GM12891 (cell line): ENCODE data around the gene ZNF165.
"Not testable (repeated sequence)": the region's sequence is repeated elsewhere in the genome, so short reads cannot be mapped to it uniquely, and the experiment has no call there.

Source experiments
- DNase-seq: peaks from one replicate; pipeline ENCODE4 v3.0.0; 2011; ENCODE audit warnings: low spot score; ENCODE audit not compliant: insufficient read length
- FAIRE-seq: peaks from 2 replicates; lab custom pipeline; 2011; peaks lifted over from hg19 to GRCh38; lab: Jason Lieb, UNC
- PAX5 ChIP-seq: IDR thresholded peaks from 2 replicates; pipeline ENCODE4 v1.6.1; 2011; ENCODE audit warnings: low read length, moderate library complexity, mild to moderate bottlenecking; ENCODE audit not compliant: insufficient read depth, severe bottlenecking
- POLR2A ChIP-seq: IDR thresholded peaks from 2 replicates; pipeline ENCODE4 v1.6.1; 2011; ENCODE audit warnings: low read depth, low read length, control low read depth
- POLR2AphosphoS5 ChIP-seq: IDR thresholded peaks from 2 replicates; pipeline ENCODE4 v1.6.1; 2011; ENCODE audit warnings: low read depth, low read length, control low read depth
- POU2F2 ChIP-seq: IDR thresholded peaks from 2 replicates; pipeline ENCODE4 v1.6.1; 2011; ENCODE audit warnings: low read depth, mild to moderate bottlenecking, control low read depth, low read length, moderate library complexity
- SPI1 ChIP-seq: IDR thresholded peaks from 2 replicates; pipeline ENCODE4 v1.6.1; 2011; ENCODE audit warnings: low read depth, low read length, control low read depth
- TAF1 ChIP-seq: IDR thresholded peaks from 2 replicates; pipeline ENCODE4 v1.6.1; 2011; ENCODE audit warnings: low read depth, low read length, control low read depth

The ZNF165 gene

DNA sequence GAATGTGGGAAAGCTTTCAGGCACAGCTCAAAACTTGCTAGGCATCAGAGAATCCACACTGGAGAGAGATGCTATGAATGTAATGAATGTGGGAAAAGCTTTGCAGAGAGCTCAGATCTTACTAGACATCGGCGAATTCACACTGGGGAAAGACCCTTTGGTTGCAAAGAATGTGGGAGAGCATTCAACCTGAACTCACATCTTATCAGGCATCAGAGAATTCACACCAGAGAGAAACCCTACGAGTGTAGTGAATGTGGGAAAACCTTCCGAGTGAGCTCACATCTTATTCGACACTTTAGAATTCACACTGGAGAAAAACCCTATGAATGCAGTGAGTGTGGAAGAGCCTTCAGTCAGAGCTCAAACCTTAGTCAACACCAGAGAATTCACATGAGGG, 8.7 kb downstream of the ZNF165 start:
- DNase-seq = no peak
- TF ChIP-seq POLR2AphosphoS5 (no peak), TAF1 (no peak), SPI1 (no peak), POU2F2 (no peak), PAX5 (no peak), POLR2A (no peak)
- FAIRE-seq = no peak

DNA sequence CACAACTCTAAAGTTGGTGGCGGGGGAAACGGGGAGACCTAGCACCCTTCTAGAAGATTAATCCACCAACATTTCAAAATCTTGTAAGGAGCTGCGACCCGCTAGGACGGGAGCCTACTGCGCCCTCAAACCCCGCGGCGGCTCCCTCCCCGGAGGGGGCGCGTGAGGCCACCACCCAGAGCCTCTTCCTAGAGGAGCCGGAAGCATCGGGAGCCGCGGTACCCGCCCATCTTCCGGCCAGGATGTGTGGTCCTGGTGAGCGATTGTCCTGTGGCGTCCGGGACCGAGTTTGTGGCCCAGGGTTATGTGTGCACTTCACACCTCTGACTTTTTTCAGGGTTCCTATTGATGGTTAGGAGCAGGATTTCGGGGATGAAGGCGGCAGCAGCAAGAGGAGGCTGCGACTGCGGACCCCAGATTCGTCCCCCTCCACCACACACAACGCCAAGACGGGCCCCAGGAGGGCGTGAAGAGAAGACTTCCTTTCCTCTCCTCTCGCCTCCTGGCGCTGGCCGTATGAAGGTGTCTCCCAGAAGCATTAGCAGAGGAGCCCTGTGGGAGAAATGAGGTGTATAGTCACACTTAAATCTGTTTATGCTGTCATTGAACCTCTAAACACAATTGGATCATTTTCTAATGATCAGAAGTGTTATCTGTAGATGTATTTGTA, 10.7 kb downstream of the ZNF165 start:
- no peak for TF ChIP-seq SPI1
- TF ChIP-seq POLR2AphosphoS5 = no peak
- no peak for TF ChIP-seq TAF1
- TF ChIP-seq POU2F2 = no peak
- TF ChIP-seq PAX5 = no peak
- TF ChIP-seq POLR2A = no peak
- no peak for DNase-seq
- no peak for FAIRE-seq

DNA sequence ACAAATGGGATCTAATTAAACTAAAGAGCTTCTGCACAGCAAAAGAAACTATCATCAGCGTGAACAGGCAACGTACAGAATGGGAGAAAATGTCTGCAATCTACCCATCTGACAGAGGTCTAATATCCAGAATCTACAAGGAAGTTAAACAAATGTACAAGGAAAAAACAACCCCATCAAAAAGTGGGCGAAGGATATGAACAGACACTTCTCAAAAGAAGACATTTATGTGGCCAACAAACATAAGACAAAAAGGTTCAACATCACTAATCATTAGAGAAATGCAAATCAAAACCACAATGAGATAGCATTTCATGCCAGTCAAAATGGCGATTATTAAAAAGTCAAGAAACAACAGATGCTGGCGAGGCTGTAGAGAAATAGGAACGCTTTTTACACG, 21.9 kb downstream of the ZNF165 start:
- not testable (repeated sequence) for FAIRE-seq, DNase-seq

DNA sequence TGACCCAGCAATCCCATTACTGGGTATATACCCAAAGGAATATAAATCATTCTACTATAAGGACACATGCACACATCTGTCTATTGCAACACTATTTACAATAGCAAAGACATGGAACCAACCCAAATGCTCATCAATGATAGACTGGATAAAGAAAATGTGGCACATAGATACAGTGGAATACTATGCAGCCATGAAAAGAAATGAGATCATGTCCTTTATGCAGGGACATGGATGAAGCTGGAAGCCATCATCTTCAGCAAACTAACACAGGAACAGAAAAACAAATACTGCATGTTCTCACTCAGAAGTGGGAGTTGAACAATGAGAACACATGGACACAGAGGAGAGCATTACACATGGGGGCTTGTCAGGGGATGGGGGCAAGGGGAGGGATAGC, 22.3 kb downstream of the ZNF165 start:
- not testable (repeated sequence) for FAIRE-seq, DNase-seq

DNA sequence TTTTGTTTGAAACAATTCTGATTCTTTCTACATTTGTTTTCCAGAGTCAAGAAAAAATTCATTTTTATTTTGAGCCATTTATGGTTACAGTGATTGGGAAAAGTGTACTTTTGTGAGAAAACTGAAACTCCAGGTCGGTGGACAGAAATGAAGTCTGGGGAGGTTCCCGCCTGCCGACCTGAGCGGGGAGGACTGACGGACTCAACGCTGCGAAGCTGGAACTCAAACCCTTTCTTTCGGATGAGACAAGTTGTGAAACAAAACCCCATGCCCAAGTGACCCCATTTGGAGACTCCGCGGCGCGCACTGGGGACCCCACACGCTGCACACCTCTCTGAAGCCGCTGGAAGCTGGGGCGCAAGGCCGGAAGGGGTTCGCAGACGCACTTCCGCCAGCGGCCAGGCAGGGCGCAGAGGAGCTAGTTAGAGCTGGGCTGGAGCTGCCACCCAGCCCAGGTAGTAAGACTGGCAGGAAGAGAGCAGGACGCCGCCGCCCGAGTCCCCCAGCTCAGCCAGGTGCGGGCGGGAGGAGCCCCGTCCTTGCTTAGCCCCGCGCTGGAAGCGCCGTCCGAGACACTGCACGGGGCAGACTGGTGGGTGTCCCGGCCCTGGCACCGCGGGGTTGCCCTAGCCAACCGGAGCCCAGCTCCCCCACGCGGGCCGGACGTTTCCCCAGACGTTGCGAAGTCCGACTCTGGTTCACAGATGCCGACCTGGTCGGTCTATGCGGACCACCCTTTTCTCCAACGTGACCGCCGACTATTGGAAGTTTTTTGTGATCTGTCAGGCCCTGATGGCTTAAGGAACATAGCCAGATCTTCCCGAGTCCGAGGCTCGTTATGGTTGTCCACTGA, 24.2 kb downstream of the ZNF165 start:
- DNase-seq (peak; percentile 86), FAIRE-seq (peak; percentile 93)
- TF ChIP-seq SPI1 = peak; percentile 46
- no peak for TF ChIP-seq PAX5
- TF ChIP-seq POU2F2 = 0 out of 2 replicates have a peak, but pooled peaks have one; percentile 64
- peak; percentile 91 for TF ChIP-seq POLR2AphosphoS5
- TF ChIP-seq TAF1 = peak; percentile 96
- peak; percentile 88 for TF ChIP-seq POLR2A

DNA sequence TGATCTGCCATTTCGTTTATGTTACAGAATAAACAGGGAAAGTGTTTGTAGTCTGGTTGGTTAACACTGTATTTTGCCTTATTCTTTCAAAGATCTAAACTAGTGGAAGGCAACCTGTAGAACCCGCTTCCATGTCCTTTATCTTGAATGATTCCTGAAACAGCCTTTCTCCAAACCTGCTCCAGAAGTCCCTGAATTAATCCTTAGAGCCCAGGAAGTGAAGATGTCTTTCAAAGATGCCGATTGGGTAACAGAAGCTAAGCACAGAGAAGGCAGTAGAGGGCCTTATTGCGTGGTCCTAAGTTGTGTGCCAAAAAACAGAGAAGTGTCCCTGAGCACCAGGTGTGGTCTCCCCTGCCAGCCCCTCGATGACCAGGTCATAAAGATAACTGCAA, 24.9 kb downstream of the ZNF165 start:
- DNase-seq = peak; percentile 6
- TF ChIP-seq POLR2A = no peak
- peak; percentile 32; the same call in 1 of the 2 replicates for TF ChIP-seq SPI1
- FAIRE-seq = peak; percentile 75

DNA sequence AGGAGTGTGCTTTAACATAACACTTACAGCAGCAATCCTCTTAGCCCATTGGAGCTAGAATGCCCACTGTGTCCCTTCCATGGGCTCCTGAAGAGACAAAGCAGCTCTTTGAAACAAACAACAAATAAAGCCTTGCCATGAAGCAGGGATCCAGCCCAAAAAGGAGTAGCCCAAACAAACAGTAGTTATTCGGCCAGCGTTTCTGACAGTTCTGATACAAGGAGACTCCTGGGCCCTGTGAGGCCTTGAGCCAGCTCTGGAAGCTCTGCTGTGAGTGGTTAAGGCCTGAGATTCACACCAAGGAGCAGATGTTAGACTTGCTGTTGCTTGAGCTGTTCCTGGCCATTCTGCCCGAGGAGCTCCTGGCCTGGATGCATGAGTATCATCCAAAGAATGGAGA, 27.1 kb downstream of the ZNF165 start:
- TF ChIP-seq SPI1 (no peak), POLR2A (no peak), TAF1 (no peak), POLR2AphosphoS5 (no peak), PAX5 (no peak), POU2F2 (no peak)
- FAIRE-seq (no peak), DNase-seq (no peak)

DNA sequence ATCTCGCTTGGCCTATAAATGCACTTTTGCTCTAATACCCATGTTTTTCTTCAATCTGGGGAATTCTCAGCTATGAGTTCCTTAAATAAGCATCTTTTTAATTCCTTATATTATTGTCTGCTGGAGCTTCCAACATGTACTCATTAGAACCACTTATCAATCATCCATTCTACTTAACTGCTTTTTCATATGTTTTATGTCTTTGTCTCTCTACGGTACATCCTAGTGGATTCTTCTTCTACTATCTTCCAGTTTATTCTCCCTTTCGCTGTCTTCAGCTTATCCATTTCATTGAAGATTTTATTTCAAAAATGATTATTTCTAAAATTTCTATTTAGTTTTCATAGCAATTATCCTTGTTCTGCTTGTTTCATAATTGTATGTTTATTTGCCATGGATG, 31.6 kb downstream of the ZNF165 start:
- FAIRE-seq (no peak), DNase-seq (no peak)
- TF ChIP-seq POLR2AphosphoS5 (no peak), TAF1 (no peak), SPI1 (no peak), POLR2A (no peak), PAX5 (no peak), POU2F2 (no peak)

DNA sequence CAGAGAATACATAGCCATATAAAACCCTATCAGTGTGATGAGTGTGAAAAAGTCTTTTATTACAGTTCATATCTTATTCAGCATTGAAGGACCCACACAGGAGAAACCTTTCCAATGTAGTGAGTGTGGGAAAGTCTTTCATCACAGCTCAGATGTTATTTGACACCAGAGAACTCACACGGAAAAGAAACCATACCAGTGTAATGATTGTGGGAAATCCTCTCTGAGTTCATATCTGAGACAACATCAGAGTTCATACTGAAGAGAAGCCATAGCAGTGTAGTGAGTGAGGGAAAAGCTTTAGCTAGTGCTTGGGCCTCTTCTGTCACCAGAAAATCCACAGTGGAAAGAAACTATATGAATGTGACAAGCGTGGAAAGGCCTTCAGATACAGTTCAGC, 35.4 kb downstream of the ZNF165 start:
- no peak for TF ChIP-seq SPI1
- TF ChIP-seq POLR2A = no peak
- no peak for TF ChIP-seq PAX5
- TF ChIP-seq POU2F2 = no peak
- TF ChIP-seq POLR2AphosphoS5 = no peak
- no peak for TF ChIP-seq TAF1
- DNase-seq (no peak), FAIRE-seq (no peak)

DNA sequence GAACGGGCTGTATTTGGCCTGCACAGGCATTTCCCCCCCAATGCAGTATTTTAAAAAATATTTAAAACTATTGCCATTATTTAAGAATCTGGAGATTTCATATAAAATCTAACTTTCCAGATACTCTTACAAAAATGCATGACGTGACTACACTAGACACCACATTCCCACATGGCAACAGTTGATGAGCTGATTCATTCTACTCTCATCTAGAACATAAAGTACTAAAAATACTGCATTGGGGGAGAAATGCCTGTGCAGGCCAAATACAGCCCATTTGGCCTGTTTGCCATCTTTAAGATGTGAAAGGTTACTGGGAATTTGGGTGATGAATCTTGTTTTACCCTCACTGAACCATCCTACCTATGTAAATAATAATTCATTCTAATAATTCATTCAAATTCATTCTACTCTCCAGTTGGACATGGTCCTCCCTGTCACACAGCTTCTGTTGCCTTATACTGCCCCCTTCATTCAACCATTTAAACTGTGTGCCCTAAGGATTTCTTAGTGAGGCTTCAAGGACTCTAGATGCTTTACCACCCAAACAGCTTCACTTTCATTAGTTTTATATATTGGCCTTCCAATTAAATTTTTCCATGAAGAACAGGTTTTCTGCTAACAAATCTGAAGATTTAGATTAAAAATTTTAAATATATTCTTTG, 37.1 kb downstream of the ZNF165 start:
- no peak for TF ChIP-seq TAF1
- no peak for TF ChIP-seq SPI1
- TF ChIP-seq POLR2AphosphoS5 = no peak
- no peak for TF ChIP-seq POU2F2
- TF ChIP-seq PAX5 = no peak
- no peak for TF ChIP-seq POLR2A
- no peak for DNase-seq
- no peak for FAIRE-seq
